Peyer's patch (tissue), 4 donors: Measurements from ENCODE around the gene MANF. TPM values are rescaled to one million over a fixed set of nuclear protein-coding genes. Genes with fewer than 3 reads are reported as not detected.

Experiments
- DNase-seq, 3 donors: peaks; one replicate each; pipeline ENCODE4 v3.0.0-alpha.2; 2017 to 2019
- H3K27ac ChIP-seq, 4 donors: fragments of 200-600 bp; sonication (generic); one replicate each; pipeline ENCODE4 v1.5.1; 2016 to 2019
- H3K27me3 ChIP-seq, 2 donors: fragments of 200-600 bp; sonication (generic); one replicate each; pipeline ENCODE4 v1.5.1; 2019
- H3K36me3 ChIP-seq, 3 donors: fragments of 200-600 bp; sonication (generic); one replicate each; pipeline ENCODE4 v1.5.1; 2016 to 2019
- H3K4me1 ChIP-seq, 4 donors: fragments of 200-600 bp; sonication (generic); one replicate each; pipeline ENCODE4 v1.5.1; 2016 to 2019
- H3K4me3 ChIP-seq, 4 donors: fragments of 200-600 bp; sonication (generic); 1 replicate in 3 of 4; 2 replicates in 1 of 4; pipeline ENCODE4 v1.5.1; 2016 to 2019; ENCODE audit warnings: mild to moderate bottlenecking in 1 of 4
- H3K9me3 ChIP-seq, 4 donors: fragments of 200-600 bp; sonication (generic); one replicate each; pipeline ENCODE4 v1.5.1; 2016 to 2019; ENCODE audit warnings: mild to moderate bottlenecking in 1 of 4
- CTCF ChIP-seq, 6 experiments: fragments of 450-650 bp in 4 of 6; fragments of 200-600 bp in 2 of 6; sonication (generic) in 1 of 6; IDR thresholded peaks; one replicate each; pipeline ENCODE4 v1.5.1; 2017 to 2019; ENCODE audit warnings: antibody characterized with exemption in 6 of 6, mild to moderate bottlenecking in 3 of 6, moderate library complexity in 1 of 6
- POLR2A ChIP-seq, 2 donors: fragments of 450-650 bp; IDR thresholded peaks; one replicate each; pipeline ENCODE4 v1.5.1; 2017; ENCODE audit warnings: antibody characterized with exemption in 2 of 2, mild to moderate bottlenecking in 2 of 2, moderate library complexity in 2 of 2
- total RNA-seq, 4 donors: library from RNA; depleted of rRNA; stranded (reverse); fragments of >200 nt; gene quantifications; one replicate each; pipeline ENCODE4 v1.1.0, GENCODE V29; 2016

Gene MANF
- total RNA-seq, 4 donors from 2014 or later: 18.2 to 52.7 (median 26.4) TPM

- Histone ChIP-seq H3K27ac (no peak overlapping the region), H3K4me1 (peaks cover 0 to 12% (median 6%) of the 10 kb centered on the region in 4 donors), H3K9me3 (no peaks in the 10 kb centered on the region), H3K36me3 (no peaks in the 10 kb centered on the region), H3K27me3 (no peaks in the 10 kb centered on the region), H3K4me3 (no peak overlapping the region)
- TF ChIP-seq CTCF (IDR thresholded peaks at IDR 0.05) (no peak), POLR2A (IDR thresholded peaks at IDR 0.05) (no peak)
- peak in 2 of 3 donors; percentile 16 to 19 for DNase-seq
These were observed 5.2 kb upstream of the MANF start for GRCh38 chr3:51379746-51380455.

- H3K27me3 ChIP-seq: no peaks in the 10 kb centered on the region
- H3K27ac ChIP-seq: no peak overlapping the region
- TF ChIP-seq CTCF (IDR thresholded peaks at IDR 0.05) (no peak), POLR2A (IDR thresholded peaks at IDR 0.05) (no peak)
- DNase-seq: peak in 2 of 3 donors; percentile 28 to 38
- no peaks in the 10 kb centered on the region for H3K36me3 ChIP-seq
- peaks cover 0 to 13% (median 6%) of the 10 kb centered on the region in 4 donors for H3K4me1 ChIP-seq
- no peak overlapping the region for H3K4me3 ChIP-seq
- no peaks in the 10 kb centered on the region for H3K9me3 ChIP-seq
These were observed 4.3 kb upstream of the MANF start for GRCh38 chr3:51380601-51381332.

GRCh38 chr3:51381333-51381705 is 3.8 kb upstream of the MANF start:
- DNase-seq: peak in 1 of 3 donors; percentile 42
- H3K4me3 ChIP-seq: no peak overlapping the region
- no peaks in the 10 kb centered on the region for H3K27me3 ChIP-seq
- TF ChIP-seq CTCF (IDR thresholded peaks at IDR 0.05) (no peak), POLR2A (IDR thresholded peaks at IDR 0.05) (no peak)
- H3K9me3 ChIP-seq: no peaks in the 10 kb centered on the region
- H3K36me3 ChIP-seq: no peaks in the 10 kb centered on the region
- H3K27ac ChIP-seq: no peak overlapping the region
- peaks cover 0 to 18% (median 6%) of the 10 kb centered on the region in 4 donors for H3K4me1 ChIP-seq

- no peak overlapping the region for H3K4me3 ChIP-seq
- peaks cover 0 to 27% (median 6%) of the 10 kb centered on the region in 4 donors for H3K4me1 ChIP-seq
- H3K36me3 ChIP-seq: no peaks in the 10 kb centered on the region
- H3K9me3 ChIP-seq: no peaks in the 10 kb centered on the region
- H3K27ac ChIP-seq: no peak overlapping the region
- peak in 2 of 3 donors; percentile 21 to 36 for DNase-seq
- H3K27me3 ChIP-seq: no peaks in the 10 kb centered on the region
- no peak for TF ChIP-seq POLR2A (IDR thresholded peaks at IDR 0.05)
- TF ChIP-seq CTCF (IDR thresholded peaks at IDR 0.05): no peak
These were observed 2.9 kb upstream of the MANF start for GRCh38 chr3:51382076-51382745.

- H3K4me3 ChIP-seq: no peak overlapping the region
- peaks cover 0 to 34% (median 6%) of the 10 kb centered on the region in 4 donors for H3K4me1 ChIP-seq
- peaks cover 0 to 3% (median 0%) of the 10 kb centered on the region in 3 donors for H3K36me3 ChIP-seq
- DNase-seq: peak in 1 of 3 donors; percentile 29
- H3K27ac ChIP-seq: no peak overlapping the region
- TF ChIP-seq CTCF (IDR thresholded peaks at IDR 0.05) (no peak), POLR2A (IDR thresholded peaks at IDR 0.05) (no peak)
- no peaks in the 10 kb centered on the region for H3K27me3 ChIP-seq
- H3K9me3 ChIP-seq: no peaks in the 10 kb centered on the region
These were observed 2.0 kb upstream of the MANF start for GRCh38 chr3:51382947-51383578.
